Adrenal gland (tissue), 12 donors: ENCODE measurements around the gene DLEC1. TPM values are rescaled to one million over a fixed set of nuclear protein-coding genes. Genes with fewer than 3 reads are reported as not detected.

ENCODE experiments used
- DNase-seq, 7 donors: peaks; one replicate each; pipeline ENCODE4 v3.0.0-alpha.2; 2019 to 2020
- H3K27ac ChIP-seq, 5 donors: fragments of 200-600 bp; sonication (generic) in 4 of 5; 1 replicate in 3 of 5; 2 replicates in 2 of 5; pipeline versions ENCODE4 v1.5.1 to v1.8.0; 2016 to 2020; ENCODE audit warnings: mild to moderate bottlenecking in 1 of 5
- H3K27me3 ChIP-seq: fragments of 200-600 bp; 2 replicates; pipeline ENCODE4 v1.8.0; 2021
- H3K36me3 ChIP-seq, 2 donors: fragments of 200-600 bp; replicated peaks in 1 of 2; 1 replicate in 1 of 2; 2 replicates in 1 of 2; pipeline versions ENCODE4 v1.5.1 to v1.8.0; 2018 to 2022
- H3K4me1 ChIP-seq, 2 donors: fragments of 200-600 bp; replicated peaks in 1 of 2; 1 replicate in 1 of 2; 2 replicates in 1 of 2; pipeline versions ENCODE4 v1.5.1 to v1.8.0; 2018 to 2021
- H3K4me3 ChIP-seq, 4 donors: fragments of 200-600 bp; sonication (generic) in 3 of 4; one replicate each; pipeline ENCODE4 v1.5.1; 2016 to 2018
- H3K9me3 ChIP-seq, 3 donors: fragments of 200-600 bp; sonication (generic) in 1 of 3; replicated peaks in 1 of 3; 1 replicate in 2 of 3; 2 replicates in 1 of 3; pipeline versions ENCODE4 v1.5.1 to v1.8.0; 2016 to 2021
- POLR2A ChIP-seq, 2 donors: fragments of 450-650 bp; IDR thresholded peaks; one replicate each; pipeline ENCODE4 v1.6.1; 2017; ENCODE audit warnings: antibody characterized with exemption in 2 of 2, mild to moderate bottlenecking in 2 of 2, moderate library complexity in 1 of 2
- WGBS, 4 donors: extraction: QIAGEN DNeasy Blood & Tissue Kit in 2 of 4; methylation state at CpG; one replicate each; pipeline versions ENCODE4 v1.1.5 to v1.1.7; 2013 to 2017; 5-methylcytosine and 5-hydroxymethylcytosine counted together
- intact Hi-C, 2 donors: fragments of 100-400 bp; cut with DNase I; formaldehyde crosslinking; loops; one replicate each; pipeline versions ENCODE4 v1.14.1 to v1.15.0; 2022 to 2023
- polyA plus RNA-seq, 3 donors: library from polyadenylated mRNA; stranded (reverse); fragments of 200-250 nt in 2 of 3; fragments of 350-450 nt in 1 of 3; fragmentation: Illumina TruSeq in 1 of 3; extraction: RNeasy Lipid Tissue Mini Kit (QIAGEN cat#74804) in 1 of 3; gene quantifications; one replicate each; pipeline ENCODE4 v1.2.3, GENCODE V29; 2013 to 2014
- total RNA-seq, 9 donors: library from RNA; depleted of rRNA in 4 of 9; stranded (reverse); fragments of >200 nt in 4 of 9; fragments of 120-200 nt in 1 of 9; fragmentation: NEBNext Ultra II Directional in 1 of 9; extraction: Animal tissue kit (Norgen Biotek cat#: 25700) in 1 of 9; gene quantifications; one replicate each; pipeline versions ENCODE4 v1.1.0 to v1.2.4, GENCODE V29; 2013 to 2023
- TF ChIP-seq, protein P1 (sequence below), 6 experiments: fragments of 450-650 bp in 4 of 6; fragments of 200-600 bp in 2 of 6; sonication (generic) in 1 of 6; IDR thresholded peaks; 1 replicate in 5 of 6; 2 replicates in 1 of 6; pipeline versions ENCODE4 v1.5.1 to v1.8.0; 2016 to 2021; ENCODE audit warnings: antibody characterized with exemption in 6 of 6, mild to moderate bottlenecking in 2 of 6, moderate library complexity in 1 of 6
- donor health status: healthy with polysubstance abuse.
- donor health status: Bipolar disorder and iron deficiency.
- donor health status: DM: yes; HTN: yes; CAD: no.
- donor health status: DM: no; HTN: no; CAD: no.
- donor health status: DM: no; HTN: no; CAD: no.
- donor health status: DM: yes; HTN: yes; CAD: no.

The DLEC1 gene
- total and polyA plus RNA-seq, 12 donors: 0.18 to 2.0 (median 1.1) TPM

GRCh38 chr3:38000242-38000916, 38.6 kb upstream of the DLEC1 start:
- WGBS, 4 donors: 86 to 96% (median 93%) methylated on average over 6 of the region's 6 CpGs
- intact Hi-C loops: loop anchor here in 1 of 2 donors (10.0 kb wide), 1 partner anchor 114 kb away; no protein-coding TSS in a partner anchor
- peak in 2 of 7 donors; percentile 6 to 12 for DNase-seq

DNA sequence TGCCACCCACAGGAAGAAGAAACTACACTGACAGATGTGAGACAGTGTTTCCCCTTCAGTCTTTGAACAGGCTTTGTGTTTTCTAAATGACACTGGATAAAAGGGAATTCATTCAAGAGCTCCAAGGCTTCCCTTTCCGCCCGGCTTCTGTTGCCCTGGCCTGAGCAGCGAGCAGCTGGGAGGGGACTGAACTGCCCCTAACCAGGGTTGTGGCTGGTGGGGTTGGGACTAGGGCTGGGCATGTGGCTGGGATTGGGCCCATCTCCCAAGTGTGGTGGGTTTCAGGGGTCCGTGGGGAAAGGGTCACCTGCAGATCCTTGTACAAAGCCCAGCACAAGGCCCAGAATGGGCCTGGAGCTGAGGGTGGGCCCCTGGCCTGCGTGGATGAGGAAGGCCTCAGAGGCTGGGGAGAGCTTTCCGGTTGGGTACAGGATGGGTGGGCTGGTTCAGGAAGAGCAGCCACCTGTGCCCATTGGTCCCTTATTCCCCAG, 38.0 kb upstream of the DLEC1 start:
- WGBS, 4 donors: 94 to 100% (median 94%) methylated on average over 1 to 6 of the region's 6 CpGs
- Histone ChIP-seq H3K4me1 (peaks cover 4 to 8% of the 10 kb centered on the region in 2 donors), H3K36me3 (peaks cover 0 to 10% of the 10 kb centered on the region in 2 donors), H3K4me3 (no peak overlapping the region), H3K27ac (no peak overlapping the region), H3K27me3 (no peaks in the 10 kb centered on the region), H3K9me3 (no peaks in the 10 kb centered on the region)
- intact Hi-C loops: loop anchor here in 1 of 2 donors (10.0 kb wide), 1 partner anchor 114 kb away; no protein-coding TSS in a partner anchor
- DNase-seq: peak in 2 of 7 donors; percentile 7 to 13
- TF ChIP-seq POLR2A (IDR thresholded peaks at IDR 0.05): no peak
- TF ChIP-seq, protein P1, sequence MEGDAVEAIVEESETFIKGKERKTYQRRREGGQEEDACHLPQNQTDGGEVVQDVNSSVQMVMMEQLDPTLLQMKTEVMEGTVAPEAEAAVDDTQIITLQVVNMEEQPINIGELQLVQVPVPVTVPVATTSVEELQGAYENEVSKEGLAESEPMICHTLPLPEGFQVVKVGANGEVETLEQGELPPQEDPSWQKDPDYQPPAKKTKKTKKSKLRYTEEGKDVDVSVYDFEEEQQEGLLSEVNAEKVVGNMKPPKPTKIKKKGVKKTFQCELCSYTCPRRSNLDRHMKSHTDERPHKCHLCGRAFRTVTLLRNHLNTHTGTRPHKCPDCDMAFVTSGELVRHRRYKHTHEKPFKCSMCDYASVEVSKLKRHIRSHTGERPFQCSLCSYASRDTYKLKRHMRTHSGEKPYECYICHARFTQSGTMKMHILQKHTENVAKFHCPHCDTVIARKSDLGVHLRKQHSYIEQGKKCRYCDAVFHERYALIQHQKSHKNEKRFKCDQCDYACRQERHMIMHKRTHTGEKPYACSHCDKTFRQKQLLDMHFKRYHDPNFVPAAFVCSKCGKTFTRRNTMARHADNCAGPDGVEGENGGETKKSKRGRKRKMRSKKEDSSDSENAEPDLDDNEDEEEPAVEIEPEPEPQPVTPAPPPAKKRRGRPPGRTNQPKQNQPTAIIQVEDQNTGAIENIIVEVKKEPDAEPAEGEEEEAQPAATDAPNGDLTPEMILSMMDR (IDR thresholded peaks at IDR 0.05): no peak

More at GRCh38 chr3:38000242-38000916, 38.6 kb upstream of the DLEC1 start:
- no peaks in the 10 kb centered on the region for H3K9me3 ChIP-seq
- peaks cover 0 to 10% of the 10 kb centered on the region in 2 donors for H3K36me3 ChIP-seq
- no peak overlapping the region for H3K27ac ChIP-seq
- no peak for TF ChIP-seq POLR2A (IDR thresholded peaks at IDR 0.05)
- TF ChIP-seq, protein P1 (IDR thresholded peaks at IDR 0.05): no peak
- H3K4me1 ChIP-seq: peaks cover 4 to 8% of the 10 kb centered on the region in 2 donors
- H3K4me3 ChIP-seq: no peak overlapping the region
- no peaks in the 10 kb centered on the region for H3K27me3 ChIP-seq

- no peaks in the 10 kb centered on the region for H3K27me3 ChIP-seq
- H3K36me3 ChIP-seq: peaks cover 0 to 14% of the 10 kb centered on the region in 2 donors
- DNase-seq: peak in 3 of 7 donors; percentile 6 to 24 (median 16)
- H3K4me3 ChIP-seq: no peak overlapping the region
- intact Hi-C loops: loop anchor here in 1 of 2 donors (10.0 kb wide), 1 partner anchor 113 kb away; no protein-coding TSS in a partner anchor
- no peaks in the 10 kb centered on the region for H3K9me3 ChIP-seq
- 83 to 91% (median 89%) methylated on average over 6 to 9 of the region's 9 CpGs for WGBS, 4 donors
- H3K27ac ChIP-seq: no peak overlapping the region
- peaks cover 4 to 8% of the 10 kb centered on the region in 2 donors for H3K4me1 ChIP-seq
- TF ChIP-seq POLR2A (IDR thresholded peaks at IDR 0.05): no peak
- TF ChIP-seq, protein P1 (IDR thresholded peaks at IDR 0.05): no peak
Observed at GRCh38 chr3:38001456-38002081, 37.4 kb upstream of the DLEC1 start.

DNA sequence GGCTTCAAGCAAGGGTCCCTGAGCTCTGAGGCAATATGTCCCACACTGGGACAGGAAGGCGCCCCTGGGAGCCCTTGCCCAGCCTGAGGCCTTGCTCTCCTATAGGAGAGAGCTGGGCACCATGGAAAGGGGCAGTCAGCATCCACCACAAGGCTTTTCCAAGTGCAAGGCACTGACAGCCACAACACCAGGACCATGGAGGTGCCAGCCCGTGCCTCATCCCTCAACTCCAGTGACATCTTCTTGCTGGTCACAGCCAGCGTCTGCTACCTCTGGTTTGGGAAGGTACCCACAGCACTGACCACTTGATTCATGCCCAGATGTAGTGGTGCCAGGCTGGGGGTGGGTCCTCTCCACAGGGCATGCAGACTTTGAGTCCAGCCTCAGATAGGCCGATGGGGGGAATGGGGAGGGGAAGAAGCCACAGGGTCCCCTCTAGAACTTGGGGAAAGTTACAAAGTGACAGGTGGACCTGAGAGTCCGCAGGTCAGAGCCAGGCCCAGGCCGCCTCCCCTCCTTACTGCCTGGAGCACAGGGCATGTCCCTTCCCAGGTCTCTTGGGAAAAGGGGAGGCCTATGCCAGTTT, 36.6 kb upstream of the DLEC1 start:
- WGBS, 4 donors: 67 to 96% (median 93%) methylated on average over 1 to 6 of the region's 6 CpGs
- H3K9me3 ChIP-seq: no peaks in the 10 kb centered on the region
- no peaks in the 10 kb centered on the region for H3K27me3 ChIP-seq
- no peak overlapping the region for H3K27ac ChIP-seq
- peak in 3 of 7 donors; percentile 6 to 14 (median 13) for DNase-seq
- TF ChIP-seq POLR2A (IDR thresholded peaks at IDR 0.05): no peak
- TF ChIP-seq, protein P1 (IDR thresholded peaks at IDR 0.05): no peak
- H3K4me3 ChIP-seq: no peak overlapping the region
- intact Hi-C loops: loop anchor here in 1 of 2 donors (10.0 kb wide), 1 partner anchor 112 kb away; no protein-coding TSS in a partner anchor
- peaks cover 0 to 14% of the 10 kb centered on the region in 2 donors for H3K36me3 ChIP-seq
- peaks cover 4 to 8% of the 10 kb centered on the region in 2 donors for H3K4me1 ChIP-seq
